ENCODE results near the gene CEP250.

The CEP250 gene

DNA sequence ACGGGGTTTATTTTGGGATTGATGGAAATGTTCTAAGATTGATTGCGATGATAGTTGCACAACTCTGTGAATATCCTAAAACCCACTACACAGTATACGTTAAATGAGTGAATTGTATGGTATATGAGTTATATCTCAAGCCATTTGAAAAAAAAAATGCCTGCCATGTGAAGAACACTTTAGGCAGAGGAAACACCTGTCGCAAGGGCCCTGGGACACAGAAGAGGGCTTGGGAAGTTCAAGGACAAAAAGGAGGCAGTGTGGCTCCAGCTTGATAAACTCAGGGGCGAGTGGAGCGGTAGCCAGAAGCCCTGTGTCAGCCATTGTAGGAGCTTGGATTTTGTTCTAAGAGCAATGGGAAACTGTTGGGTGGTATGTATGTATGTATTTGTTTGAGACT lies 37.0 kb downstream of the CEP250 start:
- DNase-seq (ENCODE audit: low spot score in 2 of 2), result no peak
- peaks cover 30% of the 10 kb centered on the region for H3K36me3 Mint-ChIP-seq
- peaks cover 39% of the 10 kb centered on the region for H3K4me1 Mint-ChIP-seq
- ATAC-seq (ENCODE audit: low read depth), result no peak
- H3K4me3 Mint-ChIP-seq, result peak overlapping the region; percentile 96
- H3K27me3 Mint-ChIP-seq, result no peaks in the 10 kb centered on the region
- H3K27ac Mint-ChIP-seq, result peak overlapping the region; percentile 62
- H3K9me3 Mint-ChIP-seq, result no peaks in the 10 kb centered on the region

GRCh38 chr20:35496481-35496880 lies 41.1 kb downstream of the CEP250 start:
- Mint-ChIP-seq H3K4me1 (peaks cover 27% of the 10 kb centered on the region), H3K4me3 (no peak overlapping the region), H3K27me3 (no peaks in the 10 kb centered on the region), H3K27ac (no peak overlapping the region), H3K36me3 (peaks cover 41% of the 10 kb centered on the region), H3K9me3 (no peaks in the 10 kb centered on the region)
- ATAC-seq (ENCODE audit: low read depth), result no peak
- no peak for DNase-seq (ENCODE audit: low spot score in 2 of 2)

GRCh38 chr20:35497320-35497719 lies 41.9 kb downstream of the CEP250 start:
- Mint-ChIP-seq H3K4me1 (peaks cover 29% of the 10 kb centered on the region), H3K9me3 (no peaks in the 10 kb centered on the region), H3K27ac (no peak overlapping the region), H3K36me3 (peaks cover 44% of the 10 kb centered on the region), H3K27me3 (no peaks in the 10 kb centered on the region), H3K4me3 (no peak overlapping the region)
- DNase-seq (ENCODE audit: low spot score in 2 of 2) (no peak), ATAC-seq (ENCODE audit: low read depth) (no peak)

DNA sequence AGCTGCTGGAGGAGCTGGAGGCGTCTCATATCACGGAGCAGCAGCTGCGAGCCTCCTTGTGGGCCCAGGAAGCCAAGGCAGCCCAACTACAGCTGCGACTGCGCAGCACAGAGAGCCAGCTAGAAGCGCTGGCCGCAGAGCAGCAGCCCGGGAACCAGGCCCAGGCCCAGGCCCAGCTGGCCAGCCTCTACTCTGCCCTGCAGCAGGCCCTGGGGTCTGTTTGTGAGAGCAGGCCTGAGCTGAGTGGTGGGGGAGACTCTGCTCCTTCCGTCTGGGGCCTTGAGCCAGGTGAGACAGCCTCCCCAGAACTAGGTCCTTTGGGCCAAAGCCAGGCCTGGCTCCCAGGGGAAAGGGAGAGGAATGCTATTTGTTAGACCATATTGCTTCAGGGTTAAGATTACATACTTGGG lies 42.4 kb downstream of the CEP250 start:
- no peak overlapping the region for H3K4me3 Mint-ChIP-seq
- H3K36me3 Mint-ChIP-seq, result peaks cover 47% of the 10 kb centered on the region
- H3K27me3 Mint-ChIP-seq, result no peaks in the 10 kb centered on the region
- no peaks in the 10 kb centered on the region for H3K9me3 Mint-ChIP-seq
- H3K27ac Mint-ChIP-seq, result no peak overlapping the region
- H3K4me1 Mint-ChIP-seq, result peaks cover 31% of the 10 kb centered on the region
- ATAC-seq (ENCODE audit: low read depth), result no peak
- DNase-seq (ENCODE audit: low spot score in 2 of 2), result no peak

- no peak overlapping the region for H3K4me3 Mint-ChIP-seq
- no peak for DNase-seq (ENCODE audit: low spot score in 2 of 2)
- peaks cover 55% of the 10 kb centered on the region for H3K36me3 Mint-ChIP-seq
- no peak for ATAC-seq (ENCODE audit: low read depth)
- H3K27ac Mint-ChIP-seq, result peak overlapping the region; percentile 43
- peaks cover 39% of the 10 kb centered on the region for H3K4me1 Mint-ChIP-seq
- no peaks in the 10 kb centered on the region for H3K9me3 Mint-ChIP-seq
- H3K27me3 Mint-ChIP-seq, result no peaks in the 10 kb centered on the region
These were observed 43.9 kb downstream of the CEP250 start for GRCh38 chr20:35499271-35499670.

DNA sequence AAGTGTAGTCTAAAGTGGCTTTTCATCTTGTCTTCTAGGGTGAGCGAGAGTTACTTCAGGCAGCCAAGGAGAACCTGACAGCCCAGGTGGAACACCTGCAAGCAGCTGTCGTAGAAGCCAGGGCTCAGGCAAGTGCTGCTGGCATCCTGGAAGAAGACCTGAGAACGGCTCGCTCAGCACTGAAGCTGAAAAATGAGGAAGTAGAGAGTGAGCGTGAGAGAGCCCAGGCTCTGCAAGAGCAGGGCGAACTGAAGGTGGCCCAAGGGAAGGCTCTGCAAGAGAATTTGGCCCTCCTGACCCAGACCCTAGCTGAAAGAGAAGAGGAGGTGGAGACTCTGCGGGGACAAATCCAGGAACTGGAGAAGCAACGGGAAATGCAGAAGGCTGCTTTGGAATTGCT lies 47.0 kb downstream of the CEP250 start:
- H3K9me3 Mint-ChIP-seq, result no peaks in the 10 kb centered on the region
- H3K4me3 Mint-ChIP-seq, result peak overlapping the region; percentile 66
- ATAC-seq (ENCODE audit: low read depth) (peak; percentile 97), DNase-seq (ENCODE audit: low spot score in 2 of 2) (peak; percentile 58 to 68)
- H3K27me3 Mint-ChIP-seq, result no peaks in the 10 kb centered on the region
- H3K36me3 Mint-ChIP-seq, result peaks cover 49% of the 10 kb centered on the region
- H3K27ac Mint-ChIP-seq, result peak overlapping the region; percentile 40
- H3K4me1 Mint-ChIP-seq, result peaks cover 53% of the 10 kb centered on the region

- Mint-ChIP-seq H3K36me3 (peaks cover 48% of the 10 kb centered on the region), H3K9me3 (no peaks in the 10 kb centered on the region), H3K27ac (peak overlapping the region; percentile 40), H3K4me1 (peaks cover 58% of the 10 kb centered on the region), H3K4me3 (no peak overlapping the region), H3K27me3 (no peaks in the 10 kb centered on the region)
- ATAC-seq (ENCODE audit: low read depth), result no peak
- no peak for DNase-seq (ENCODE audit: low spot score in 2 of 2)
These were observed 47.9 kb downstream of the CEP250 start for GRCh38 chr20:35503281-35503680.

DNA sequence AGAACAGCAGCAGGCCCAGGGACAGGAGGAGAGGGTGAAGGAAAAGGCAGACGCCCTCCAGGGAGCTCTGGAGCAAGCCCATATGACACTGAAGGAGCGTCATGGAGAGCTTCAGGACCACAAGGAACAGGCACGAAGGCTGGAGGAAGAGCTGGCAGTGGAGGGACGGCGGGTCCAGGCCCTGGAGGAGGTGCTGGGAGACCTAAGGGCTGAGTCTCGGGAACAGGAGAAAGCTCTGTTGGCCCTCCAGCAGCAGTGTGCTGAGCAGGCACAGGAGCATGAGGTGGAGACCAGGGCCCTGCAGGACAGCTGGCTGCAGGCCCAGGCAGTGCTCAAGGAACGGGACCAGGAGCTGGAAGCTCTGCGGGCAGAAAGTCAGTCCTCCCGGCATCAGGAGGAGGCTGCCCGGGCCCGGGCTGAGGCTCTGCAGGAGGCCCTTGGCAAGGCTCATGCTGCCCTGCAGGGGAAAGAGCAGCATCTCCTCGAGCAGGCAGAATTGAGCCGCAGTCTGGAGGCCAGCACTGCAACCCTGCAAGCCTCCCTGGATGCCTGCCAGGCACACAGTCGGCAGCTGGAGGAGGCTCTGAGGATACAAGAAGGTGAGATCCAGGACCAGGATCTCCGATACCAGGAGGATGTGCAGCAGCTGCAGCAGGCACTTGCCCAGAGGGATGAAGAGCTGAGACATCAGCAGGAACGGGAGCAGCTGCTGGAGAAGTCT lies 48.6 kb downstream of the CEP250 start:
- DNase-seq (ENCODE audit: low spot score in 2 of 2) (no peak), ATAC-seq (ENCODE audit: low read depth) (no peak)
- peaks cover 64% of the 10 kb centered on the region for H3K4me1 Mint-ChIP-seq
- H3K9me3 Mint-ChIP-seq, result no peaks in the 10 kb centered on the region
- no peak overlapping the region for H3K4me3 Mint-ChIP-seq
- peaks cover 51% of the 10 kb centered on the region for H3K36me3 Mint-ChIP-seq
- peak overlapping the region; percentile 54 for H3K27ac Mint-ChIP-seq
- H3K27me3 Mint-ChIP-seq, result no peaks in the 10 kb centered on the region

- Mint-ChIP-seq H3K36me3 (peaks cover 48% of the 10 kb centered on the region), H3K4me3 (peak overlapping the region; percentile 44), H3K27ac (peak overlapping the region; percentile 54), H3K4me1 (peaks cover 65% of the 10 kb centered on the region), H3K9me3 (no peaks in the 10 kb centered on the region), H3K27me3 (no peaks in the 10 kb centered on the region)
- DNase-seq (ENCODE audit: low spot score in 2 of 2) (no peak), ATAC-seq (ENCODE audit: low read depth) (no peak)
These were observed 49.4 kb downstream of the CEP250 start for GRCh38 chr20:35504751-35505150.

DNA sequence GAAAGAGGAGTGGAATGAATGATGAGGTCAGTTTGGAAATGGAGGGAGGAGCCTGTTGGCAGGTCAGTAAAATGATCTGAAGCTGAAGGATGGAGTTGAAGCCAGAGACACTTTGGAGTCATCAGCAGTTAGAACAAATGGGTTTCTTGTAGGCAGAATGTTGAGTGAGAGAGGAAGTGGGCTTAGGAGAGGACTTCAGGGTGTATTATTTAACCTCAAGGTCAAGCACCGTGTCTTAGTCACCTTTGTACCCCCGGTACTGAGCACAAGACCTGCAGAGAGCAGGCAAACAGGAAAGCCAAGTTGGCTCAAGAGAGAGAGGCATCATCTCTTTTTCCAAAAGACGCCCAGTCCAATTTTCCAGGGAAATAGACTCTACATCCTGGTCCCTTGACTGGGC lies 50.8 kb downstream of the CEP250 start:
- Mint-ChIP-seq H3K4me1 (peaks cover 62% of the 10 kb centered on the region), H3K4me3 (no peak overlapping the region), H3K27ac (peak overlapping the region; percentile 49), H3K36me3 (peaks cover 45% of the 10 kb centered on the region), H3K9me3 (no peaks in the 10 kb centered on the region), H3K27me3 (no peaks in the 10 kb centered on the region)
- DNase-seq (ENCODE audit: low spot score in 2 of 2) (no peak), ATAC-seq (ENCODE audit: low read depth) (no peak)

DNA sequence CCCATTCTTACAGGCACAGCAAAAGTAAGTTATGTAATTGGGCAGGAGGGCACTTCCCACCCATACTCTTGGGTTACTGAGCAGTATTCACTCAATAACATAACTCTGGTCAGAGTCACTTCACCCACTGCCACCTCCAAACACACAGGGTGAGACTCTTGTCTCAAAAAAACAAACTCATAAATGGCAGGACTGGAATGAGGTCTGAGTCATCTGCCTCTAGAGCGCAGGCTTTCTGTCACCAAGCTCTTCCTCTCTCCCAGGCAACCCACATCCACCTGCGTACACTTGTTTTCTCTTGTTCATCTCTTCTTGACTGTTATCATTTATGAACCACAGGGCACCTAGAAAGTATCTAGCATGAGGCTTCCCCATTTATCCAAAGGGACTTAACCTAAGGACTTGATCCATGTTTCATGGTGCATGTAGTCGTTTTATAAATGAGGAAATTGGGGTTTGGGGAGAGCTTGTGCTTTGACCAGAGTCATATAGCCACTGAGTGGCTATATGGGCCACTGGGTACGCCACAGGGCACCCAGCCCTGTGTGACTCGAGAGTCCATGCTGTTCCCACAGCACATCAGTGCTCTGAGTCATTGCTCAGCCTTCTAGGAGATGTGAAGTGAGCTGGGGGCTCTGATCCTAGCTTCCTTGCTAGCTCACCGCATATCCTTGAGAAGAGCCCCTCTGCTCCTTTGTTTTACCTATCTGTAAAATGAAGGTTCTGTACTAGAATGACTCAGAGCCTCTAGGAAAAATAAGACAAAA lies 51.7 kb downstream of the CEP250 start:
- ATAC-seq (ENCODE audit: low read depth), result no peak
- H3K27me3 Mint-ChIP-seq, result no peaks in the 10 kb centered on the region
- H3K36me3 Mint-ChIP-seq, result peaks cover 50% of the 10 kb centered on the region
- peak overlapping the region; percentile 49 for H3K27ac Mint-ChIP-seq
- H3K4me1 Mint-ChIP-seq, result peaks cover 58% of the 10 kb centered on the region
- H3K4me3 Mint-ChIP-seq, result peak overlapping the region; percentile 39
- DNase-seq (ENCODE audit: low spot score in 2 of 2), result no peak
- H3K9me3 Mint-ChIP-seq, result no peaks in the 10 kb centered on the region

DNA sequence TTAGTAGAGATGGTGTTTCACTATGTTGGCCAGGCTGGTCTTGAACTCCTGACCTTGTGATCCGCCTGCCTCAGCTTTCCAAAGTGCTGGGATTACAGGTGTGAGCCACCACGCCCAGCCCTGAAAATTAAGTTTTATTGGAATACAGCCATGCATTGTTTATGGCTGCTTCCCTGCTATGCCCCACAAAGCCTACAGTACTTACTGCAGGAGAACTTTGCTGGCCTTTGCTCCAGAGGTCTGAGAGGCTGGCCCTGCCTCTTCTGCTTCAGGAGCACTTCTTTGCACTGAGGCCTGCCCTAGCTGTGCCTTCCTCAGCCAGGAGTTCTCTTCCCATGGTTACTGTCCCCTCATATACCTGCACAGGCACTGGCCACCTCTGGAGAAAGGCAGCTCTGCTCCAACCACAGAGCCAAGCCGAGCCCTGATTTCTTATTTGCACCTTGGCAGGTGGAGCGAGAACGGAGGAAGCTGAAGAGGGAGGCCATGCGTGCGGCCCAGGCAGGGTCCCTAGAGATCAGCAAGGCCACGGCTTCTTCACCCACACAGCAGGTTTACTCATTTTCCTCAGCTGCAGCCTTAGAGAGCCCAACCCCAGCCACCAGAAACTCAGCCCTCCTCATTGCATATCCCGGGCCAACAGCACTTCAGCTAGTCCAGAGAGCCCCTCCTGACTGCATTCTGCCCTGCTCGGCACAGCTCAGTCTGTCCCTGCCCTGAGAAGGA lies 53.3 kb downstream of the CEP250 start:
- H3K27me3 Mint-ChIP-seq, result no peaks in the 10 kb centered on the region
- H3K9me3 Mint-ChIP-seq, result no peaks in the 10 kb centered on the region
- peak; percentile 84 for ATAC-seq (ENCODE audit: low read depth)
- peak overlapping the region; percentile 69 for H3K4me3 Mint-ChIP-seq
- H3K27ac Mint-ChIP-seq, result peak overlapping the region; percentile 62
- peaks cover 42% of the 10 kb centered on the region for H3K4me1 Mint-ChIP-seq
- DNase-seq (ENCODE audit: low spot score in 2 of 2), result peak; percentile 12 to 21
- peaks cover 35% of the 10 kb centered on the region for H3K36me3 Mint-ChIP-seq

GRCh38 chr20:35510951-35511735 lies 55.7 kb downstream of the CEP250 start:
- no peak for ATAC-seq (ENCODE audit: low read depth)
- no peak overlapping the region for H3K27ac Mint-ChIP-seq
- H3K9me3 Mint-ChIP-seq, result no peaks in the 10 kb centered on the region
- no peak overlapping the region for H3K4me3 Mint-ChIP-seq
- H3K27me3 Mint-ChIP-seq, result no peaks in the 10 kb centered on the region
- peaks cover 27% of the 10 kb centered on the region for H3K4me1 Mint-ChIP-seq
- H3K36me3 Mint-ChIP-seq, result peaks cover 31% of the 10 kb centered on the region
- no peak for DNase-seq (ENCODE audit: low spot score in 2 of 2)
